HCT116 (cell line): ENCODE results near the gene MICAL3. TPM values are rescaled to one million over a fixed set of nuclear protein-coding genes. Genes with fewer than 3 reads are reported as not detected.

Experiments
- ATAC-seq: fragments of 200-7000 bp; cut with Tn5 transposase; 2 replicates; pipeline ENCODE4 v1.9.1; 2020; ENCODE audit warnings: mild to moderate bottlenecking, moderate library complexity
- BruUV-seq: library from RNA; stranded (reverse); fragments of 400-500 nt; replicated peaks from 2 replicates; lab custom pipeline; 2021; lab: Mats Ljungman, UMichigan
- CTCF ChIA-PET: fragments of 300-600 bp; sonication (Branson Sonifier 250); formaldehyde crosslinking; loops from one replicate; lab custom pipeline; 2021; ENCODE audit warnings: antibody characterized with exemption; lab: Charles Lee
- POLR2A ChIA-PET: fragments of 300-600, 350-600 bp; sonication (Branson Sonifier 250); formaldehyde crosslinking; loops from one replicate; lab custom pipeline; 2021; ENCODE audit warnings: antibody characterized with exemption; lab: Charles Lee
- RAD21 ChIA-PET, 2 experiments: fragments of 300-600 bp; sonication (Branson Sonifier 250); formaldehyde crosslinking; loops; one replicate each; lab custom pipeline; 2023; ENCODE audit warnings: low total read pairs in 2 of 2; ENCODE audit not compliant: uncharacterized antibody in 2 of 2, unreplicated experiment in 2 of 2, low non-redundant PET in 1 of 2; lab: Charles Lee
- DNase-seq: peaks from one replicate; pipeline ENCODE4 v3.0.0-alpha.2; 2010; ENCODE audit warnings: low read depth, low spot score
- H2AFZ ChIP-seq: fragments of 200-600 bp; shearing (Covaris generic), sonication (generic); 2 replicates; pipeline ENCODE4 v1.6.1; 2017; ENCODE audit warnings: low read depth, mixed run types, mixed read lengths, antibody characterized with exemption, low read length; ENCODE audit not compliant: poor library complexity, severe bottlenecking
- H3K27ac ChIP-seq: 2 replicates; pipeline ENCODE4 v1.5.1; 2012; ENCODE audit warnings: low read depth, low read length
- H3K27me3 ChIP-seq: fragments of 200-600 bp; sonication (generic); 2 replicates; pipeline ENCODE4 v1.6.1; 2016; ENCODE audit warnings: mixed run types, low read length, mixed read lengths; ENCODE audit not compliant: insufficient read depth
- H3K36me3 ChIP-seq, 2 experiments: fragments of 200-500 bp in 1 of 2; fragments of 200-600 bp in 1 of 2; sonication (Bioruptor generic) in 1 of 2; sonication (generic) in 1 of 2; 2 replicates each; pipeline versions ENCODE4 v1.5.1 to v1.6.1; 2014 to 2016; ENCODE audit warnings: low read length in 2 of 2, inconsistent platforms in 1 of 2, mixed read lengths in 1 of 2, mixed run types in 1 of 2; ENCODE audit not compliant: insufficient read depth in 2 of 2, control insufficient read depth in 1 of 2
- H3K4me1 ChIP-seq, 2 experiments: fragments of 200-600 bp in 1 of 2; sonication (generic) in 1 of 2; 2 replicates each; pipeline versions ENCODE4 v1.5.1 to v1.6.1; 2012 to 2017; ENCODE audit warnings: low read length in 2 of 2, inconsistent platforms in 1 of 2, mild to moderate bottlenecking in 1 of 2, mixed read lengths in 1 of 2, mixed run types in 1 of 2, moderate library complexity in 1 of 2; ENCODE audit not compliant: insufficient read depth in 2 of 2, control insufficient read depth in 1 of 2
- H3K4me2 ChIP-seq: fragments of 200-600 bp; sonication (generic); 2 replicates; pipeline ENCODE4 v1.6.1; 2017; ENCODE audit warnings: mixed run types, low read length, mixed read lengths
- H3K4me3 ChIP-seq, 2 experiments: fragments of 200-600 bp in 1 of 2; sonication (generic) in 1 of 2; replicated peaks in 1 of 2; 2 replicates each; pipeline ENCODE4 v1.5.1; 2011 to 2016; ENCODE audit warnings: low read length in 2 of 2, control low read depth in 1 of 2, low read depth in 1 of 2, mild to moderate bottlenecking in 1 of 2, mixed read lengths in 1 of 2, mixed run types in 1 of 2
- H3K79me2 ChIP-seq: fragments of 200-600 bp; sonication (generic); 2 replicates; pipeline ENCODE4 v1.6.1; 2017; ENCODE audit warnings: mild to moderate bottlenecking, mixed run types, low read length, moderate library complexity, mixed read lengths; ENCODE audit not compliant: insufficient read depth
- H3K9ac ChIP-seq: fragments of 200-600 bp; sonication (generic); 2 replicates; pipeline ENCODE4 v1.6.1; 2016; ENCODE audit warnings: low read length, mixed read lengths
- H3K9me2 ChIP-seq: fragments of 200-600 bp; sonication (generic), shearing (Covaris generic); 2 replicates; pipeline ENCODE4 v1.6.1; 2017; ENCODE audit warnings: mixed run types, mild to moderate bottlenecking, moderate library complexity; ENCODE audit not compliant: insufficient read depth
- H3K9me3 ChIP-seq, 2 experiments: fragments of 200-500 bp in 1 of 2; fragments of 200-600 bp in 1 of 2; sonication (Bioruptor generic) in 1 of 2; sonication (generic) in 1 of 2; 2 replicates each; pipeline ENCODE4 v1.6.1; 2014 to 2017; ENCODE audit warnings: low read length in 2 of 2, mixed read lengths in 2 of 2, inconsistent platforms in 1 of 2, low read depth in 1 of 2, mild to moderate bottlenecking in 1 of 2, mixed run types in 1 of 2, moderate library complexity in 1 of 2; ENCODE audit not compliant: control insufficient read depth in 1 of 2, insufficient read depth in 1 of 2
- H4K20me1 ChIP-seq: fragments of 200-600 bp; sonication (generic), shearing (Covaris generic); 2 replicates; pipeline ENCODE4 v1.6.1; 2017; ENCODE audit warnings: mixed run types, mild to moderate bottlenecking, moderate library complexity; ENCODE audit not compliant: insufficient read depth
- CEBPB ChIP-seq: IDR thresholded peaks from 2 replicates; pipeline ENCODE4 v1.6.1; 2012; ENCODE audit warnings: low read depth
- EGR1 ChIP-seq: IDR thresholded peaks from 2 replicates; pipeline ENCODE4 v1.6.1; 2012; ENCODE audit warnings: low read depth
- JUND ChIP-seq: IDR thresholded peaks from 2 replicates; pipeline ENCODE4 v1.6.1; 2012
- POLR2A ChIP-seq: IDR thresholded peaks from 2 replicates; pipeline ENCODE4 v1.7.0; 2011; ENCODE audit warnings: borderline replicate concordance; ENCODE audit not compliant: insufficient read depth, insufficient read length; ENCODE audit errors: extremely low read depth
- intact Hi-C: fragments of 100-400 bp; cut with micrococcal nuclease; formaldehyde crosslinking; loops from 2 replicates; pipeline ENCODE4 v1.10.0; 2022
- total RNA-seq: library from RNA; stranded (reverse); gene quantifications from one replicate; pipeline ENCODE4 v1.2.1, GENCODE V29; 2021; ENCODE audit not compliant: unreplicated experiment
- TF ChIP-seq, protein P1 (sequence below), 3 experiments: fragments of 200-600 bp in 1 of 3; sonication (generic) in 1 of 3; IDR thresholded peaks in 2 of 3; conservative IDR thresholded peaks in 1 of 3; 2 replicates each; pipeline ENCODE4 v1.5.1; 2012 to 2017; ENCODE audit warnings: low read depth in 2 of 3, low read length in 2 of 3, antibody characterized with exemption in 1 of 3, borderline replicate concordance in 1 of 3, control low read depth in 1 of 3, mild to moderate bottlenecking in 1 of 3, mixed read lengths in 1 of 3, mixed run types in 1 of 3, moderate library complexity in 1 of 3; ENCODE audit not compliant: insufficient read depth in 1 of 3

MICAL3 gene
- total RNA-seq, 1 experiment from 2014 or later, result 30.8 TPM

DNA sequence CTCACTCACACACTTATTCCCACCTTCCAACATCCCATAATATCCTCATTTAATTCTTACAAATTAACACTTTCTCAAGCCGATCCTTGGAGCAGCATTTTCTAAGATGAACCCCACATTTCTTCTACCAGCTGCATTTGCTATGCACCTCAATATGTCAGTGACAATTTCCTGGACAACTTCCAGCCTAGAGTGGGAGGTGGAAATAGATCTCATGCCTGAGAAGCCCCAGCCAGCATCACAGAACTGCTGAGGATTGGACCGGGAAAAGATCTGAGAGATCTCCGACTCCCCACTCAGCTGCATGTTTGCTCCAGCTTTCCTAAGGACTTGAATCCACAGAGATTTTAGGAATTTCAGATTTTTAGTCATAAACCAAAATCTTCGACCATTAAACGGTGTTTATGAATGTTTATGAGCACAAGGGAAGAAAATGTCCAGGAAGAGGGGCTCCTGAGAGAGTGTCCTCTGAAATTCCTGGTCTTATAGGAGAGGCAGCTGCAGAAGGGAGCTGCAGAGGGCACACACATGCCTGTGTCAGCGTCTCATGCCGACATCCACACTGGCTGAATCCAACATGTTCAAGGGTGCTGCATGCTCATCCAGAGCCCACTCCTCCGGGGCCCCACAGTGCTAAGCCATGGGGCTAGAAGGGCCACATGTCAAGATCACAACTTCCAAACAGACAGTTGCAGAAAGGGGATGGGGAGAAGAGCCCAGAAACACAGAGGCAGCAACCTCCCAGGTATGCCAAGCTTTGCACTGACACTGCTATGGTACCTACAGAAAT is 68.6 kb downstream of the MICAL3 start:
- intact Hi-C loops, result no loop called here
- Histone ChIP-seq H3K36me3 (no peaks in the 10 kb centered on the region; a peak in 1 of 4 replicates), H3K4me3 (no peak overlapping the region), H3K27ac (no peak overlapping the region), H3K9ac (no peak overlapping the region), H2AFZ (no peak overlapping the region), H3K9me2 (no peaks in the 10 kb centered on the region), H3K79me2 (peaks cover 88% of the 10 kb centered on the region), H4K20me1 (0 out of 2 replicates have a peak, but pooled peaks cover 3% of the 10 kb centered on the region), H3K4me2 (no peak overlapping the region), H3K27me3 (no peaks in the 10 kb centered on the region), H3K9me3 (no peaks in the 10 kb centered on the region), H3K4me1 (peaks cover 0 to 10% of the 10 kb centered on the region in 2 experiments; a peak in 1 of 4 replicates)
- BruUV-seq, result no TSS peak
- ATAC-seq (no peak), DNase-seq (no peak)
- TF ChIP-seq, protein P1, sequence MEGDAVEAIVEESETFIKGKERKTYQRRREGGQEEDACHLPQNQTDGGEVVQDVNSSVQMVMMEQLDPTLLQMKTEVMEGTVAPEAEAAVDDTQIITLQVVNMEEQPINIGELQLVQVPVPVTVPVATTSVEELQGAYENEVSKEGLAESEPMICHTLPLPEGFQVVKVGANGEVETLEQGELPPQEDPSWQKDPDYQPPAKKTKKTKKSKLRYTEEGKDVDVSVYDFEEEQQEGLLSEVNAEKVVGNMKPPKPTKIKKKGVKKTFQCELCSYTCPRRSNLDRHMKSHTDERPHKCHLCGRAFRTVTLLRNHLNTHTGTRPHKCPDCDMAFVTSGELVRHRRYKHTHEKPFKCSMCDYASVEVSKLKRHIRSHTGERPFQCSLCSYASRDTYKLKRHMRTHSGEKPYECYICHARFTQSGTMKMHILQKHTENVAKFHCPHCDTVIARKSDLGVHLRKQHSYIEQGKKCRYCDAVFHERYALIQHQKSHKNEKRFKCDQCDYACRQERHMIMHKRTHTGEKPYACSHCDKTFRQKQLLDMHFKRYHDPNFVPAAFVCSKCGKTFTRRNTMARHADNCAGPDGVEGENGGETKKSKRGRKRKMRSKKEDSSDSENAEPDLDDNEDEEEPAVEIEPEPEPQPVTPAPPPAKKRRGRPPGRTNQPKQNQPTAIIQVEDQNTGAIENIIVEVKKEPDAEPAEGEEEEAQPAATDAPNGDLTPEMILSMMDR (IDR thresholded peaks at IDR 0.05 in 2 of 3, conservative IDR thresholded peaks at IDR 0.05 in 1 of 3; ENCODE audit: borderline replicate concordance in 1 of 3, insufficient read depth in 1 of 3, low read depth in 2 of 3, low read length in 2 of 3), result no peak
- no peak for TF ChIP-seq JUND
- ChIA-PET CTCF (no interaction called here), POLR2A (no interaction called here), RAD21 (no interaction called here)

DNA sequence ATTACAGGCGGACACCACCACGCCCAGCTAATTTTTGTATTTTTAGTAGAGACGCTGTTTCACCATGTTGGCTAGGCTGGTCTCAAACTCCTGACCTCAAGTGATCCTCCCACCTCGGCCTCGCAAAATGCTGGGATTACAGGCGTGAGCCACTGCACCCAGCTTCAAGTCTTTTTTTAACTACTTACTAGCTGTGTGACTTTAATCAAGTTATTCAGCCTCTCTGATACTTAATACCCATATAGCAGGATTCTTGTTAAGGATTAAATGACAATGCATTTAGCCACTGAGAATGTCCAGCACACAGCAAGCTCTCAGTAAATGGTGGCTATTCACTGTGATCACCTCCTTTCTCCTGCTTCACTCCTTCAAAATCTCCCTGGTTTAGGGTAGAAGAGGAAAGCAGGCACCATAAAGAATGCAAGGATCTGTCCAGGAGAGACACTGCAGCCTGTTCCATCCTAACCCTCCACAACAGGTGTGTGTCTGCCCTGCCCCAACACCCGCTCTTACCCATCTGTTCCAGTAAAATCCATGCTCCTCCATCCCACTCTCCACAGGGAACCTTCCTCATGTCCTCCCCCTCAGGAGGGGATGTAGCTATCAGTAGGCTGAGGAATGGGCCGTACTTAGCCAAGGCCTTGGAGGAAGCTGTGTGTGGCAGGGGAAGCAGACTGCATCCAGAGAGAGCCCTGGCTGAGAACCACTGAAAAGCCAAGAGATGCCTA is 69.3 kb downstream of the MICAL3 start:
- BruUV-seq, result no TSS peak
- ChIA-PET POLR2A (no interaction called here), RAD21 (no interaction called here), CTCF (no interaction called here)
- intact Hi-C loops, result no loop called here
- H3K27me3 ChIP-seq, result no peaks in the 10 kb centered on the region
- peaks cover 85% of the 10 kb centered on the region for H3K79me2 ChIP-seq
- H3K4me2 ChIP-seq, result no peak overlapping the region
- H3K9me3 ChIP-seq, result no peaks in the 10 kb centered on the region
- no peaks in the 10 kb centered on the region; a peak in 1 of 4 replicates for H3K36me3 ChIP-seq
- H3K9me2 ChIP-seq, result no peaks in the 10 kb centered on the region
- TF ChIP-seq POLR2A (no peak), CEBPB (no peak), EGR1 (no peak)
- H4K20me1 ChIP-seq, result 0 out of 2 replicates have a peak, but pooled peaks cover 3% of the 10 kb centered on the region
- H2AFZ ChIP-seq, result no peak overlapping the region
- no peak overlapping the region for H3K9ac ChIP-seq
- ATAC-seq (no peak), DNase-seq (no peak)
- H3K4me3 ChIP-seq, result no peak overlapping the region
- peaks cover 0 to 11% of the 10 kb centered on the region in 2 experiments; a peak in 1 of 4 replicates for H3K4me1 ChIP-seq
- H3K27ac ChIP-seq, result no peak overlapping the region
